Measurements from ENCODE around the gene GOLT1A. TPM values are rescaled to one million over a fixed set of nuclear protein-coding genes. Genes with fewer than 3 reads are reported as not detected.
"Not testable (repeated sequence)": the region's sequence is repeated elsewhere in the genome, so short reads cannot be mapped to it uniquely, and the experiment has no call there.

The GOLT1A gene
- total RNA-seq, 3 donors from 2014 or later (not counting 1 experiment from before 2014, with no cell fraction given), result not detected

- Histone ChIP-seq H3K9me3 (ENCODE audit: control insufficient read depth, insufficient read depth, low read length) (no peaks in the 10 kb centered on the region), H3K36me3 (ENCODE audit: control insufficient read depth, insufficient read depth, low read length) (no peaks in the 10 kb centered on the region), H3K4me1 (ENCODE audit: control insufficient read depth, insufficient read depth, low read length) (no peaks in the 10 kb centered on the region), H3K27me3 (ENCODE audit: control insufficient read depth, insufficient read depth, low read length) (no peaks in the 10 kb centered on the region), H3K27ac (ENCODE audit: low read length) (no peak overlapping the region), H3K4me3 (ENCODE audit: low read length) (no peak overlapping the region)
- ATAC-seq (no peak), DNase-seq (no peak)
- Mint-ChIP-seq H3K36me3 (no peaks in the 10 kb centered on the region), H3K27ac (no peak overlapping the region), H3K4me3 (no peak overlapping the region), H3K9me3 (no peaks in the 10 kb centered on the region), H3K4me1 (no peaks in the 10 kb centered on the region), H3K27me3 (ENCODE audit: low read depth in 2 of 2) (peaks cover 0 to 7% of the 10 kb centered on the region in 2 donors)
- 75% methylated on average over 1 of the region's 1 CpG for WGBS (ENCODE audit: insufficient coverage)
- intact Hi-C loops (cut with micrococcal nuclease), result no loop called here
- TF ChIP-seq CTCF (IDR thresholded peaks at IDR 0.05), result no peak
Measured at GRCh38 chr1:204240233-204240632, 26.4 kb upstream of the GOLT1A start.

- H3K36me3 ChIP-seq (ENCODE audit: control insufficient read depth, insufficient read depth, low read length); H3K27ac ChIP-seq (ENCODE audit: low read length); H3K9me3 ChIP-seq (ENCODE audit: control insufficient read depth, insufficient read depth, low read length); intact Hi-C loops (cut with micrococcal nuclease); ATAC-seq; H3K4me1 ChIP-seq (ENCODE audit: control insufficient read depth, insufficient read depth, low read length); H3K4me3 ChIP-seq (ENCODE audit: low read length); H3K36me3 Mint-ChIP-seq; H3K9me3 Mint-ChIP-seq; H3K4me3 Mint-ChIP-seq; H3K27ac Mint-ChIP-seq; H3K27me3 ChIP-seq (ENCODE audit: control insufficient read depth, insufficient read depth, low read length); H3K4me1 Mint-ChIP-seq; H3K27me3 Mint-ChIP-seq (ENCODE audit: low read depth in 2 of 2); DNase-seq: not testable (repeated sequence)
- 87% methylated on average over 3 of the region's 3 CpGs for WGBS (ENCODE audit: insufficient coverage)
Measured at GRCh38 chr1:204239401-204239800, 25.6 kb upstream of the GOLT1A start.

GRCh38 chr1:204238520-204238919 is 24.7 kb upstream of the GOLT1A start:
- H3K9me3 ChIP-seq (ENCODE audit: control insufficient read depth, insufficient read depth, low read length); H3K27me3 Mint-ChIP-seq (ENCODE audit: low read depth in 2 of 2); H3K9me3 Mint-ChIP-seq: not testable (repeated sequence)

GRCh38 chr1:204237515-204237914 is 23.7 kb upstream of the GOLT1A start:
- WGBS (ENCODE audit: insufficient coverage), result 96% methylated on average over 1 of the region's 1 CpG
- H3K4me3 Mint-ChIP-seq; H3K4me3 ChIP-seq (ENCODE audit: low read length); H3K27ac ChIP-seq (ENCODE audit: low read length); H3K4me1 Mint-ChIP-seq; H3K27me3 Mint-ChIP-seq (ENCODE audit: low read depth in 2 of 2); H3K4me1 ChIP-seq (ENCODE audit: control insufficient read depth, insufficient read depth, low read length); intact Hi-C loops (cut with micrococcal nuclease); DNase-seq; H3K9me3 ChIP-seq (ENCODE audit: control insufficient read depth, insufficient read depth, low read length); H3K27ac Mint-ChIP-seq; ATAC-seq; H3K36me3 ChIP-seq (ENCODE audit: control insufficient read depth, insufficient read depth, low read length); H3K36me3 Mint-ChIP-seq; H3K27me3 ChIP-seq (ENCODE audit: control insufficient read depth, insufficient read depth, low read length); H3K9me3 Mint-ChIP-seq: not testable (repeated sequence)

More at GRCh38 chr1:204238520-204238919, 24.7 kb upstream of the GOLT1A start:
- H3K4me3 Mint-ChIP-seq; H3K36me3 ChIP-seq (ENCODE audit: control insufficient read depth, insufficient read depth, low read length); ATAC-seq; H3K4me1 ChIP-seq (ENCODE audit: control insufficient read depth, insufficient read depth, low read length); DNase-seq; H3K27me3 ChIP-seq (ENCODE audit: control insufficient read depth, insufficient read depth, low read length); H3K36me3 Mint-ChIP-seq; intact Hi-C loops (cut with micrococcal nuclease); H3K27ac ChIP-seq (ENCODE audit: low read length); H3K27ac Mint-ChIP-seq; H3K4me1 Mint-ChIP-seq; H3K4me3 ChIP-seq (ENCODE audit: low read length): not testable (repeated sequence)
- 72% methylated on average over 2 of the region's 2 CpGs for WGBS (ENCODE audit: insufficient coverage)

GRCh38 chr1:204232526-204232925 is 18.7 kb upstream of the GOLT1A start:
- Histone ChIP-seq H3K27me3 (ENCODE audit: control insufficient read depth, insufficient read depth, low read length) (no peaks in the 10 kb centered on the region), H3K9me3 (ENCODE audit: control insufficient read depth, insufficient read depth, low read length) (no peaks in the 10 kb centered on the region), H3K36me3 (ENCODE audit: control insufficient read depth, insufficient read depth, low read length) (no peaks in the 10 kb centered on the region), H3K4me3 (ENCODE audit: low read length) (no peak overlapping the region), H3K27ac (ENCODE audit: low read length) (no peak overlapping the region), H3K4me1 (ENCODE audit: control insufficient read depth, insufficient read depth, low read length) (no peaks in the 10 kb centered on the region)
- no peak for TF ChIP-seq CTCF (IDR thresholded peaks at IDR 0.05)
- Mint-ChIP-seq H3K27me3 (ENCODE audit: low read depth in 2 of 2) (peaks cover 0 to 7% of the 10 kb centered on the region in 2 donors), H3K9me3 (no peaks in the 10 kb centered on the region), H3K4me1 (no peaks in the 10 kb centered on the region), H3K36me3 (no peaks in the 10 kb centered on the region), H3K4me3 (no peak overlapping the region), H3K27ac (no peak overlapping the region)
- ATAC-seq (no peak), DNase-seq (no peak)
- intact Hi-C loops (cut with micrococcal nuclease), result no loop called here

Measured in natural killer cell (primary cell).